Fibroblast of upper back skin (primary cell): ENCODE results near the gene POU3F3.

Source experiments
- DNase-seq: peaks from one replicate; pipeline ENCODE4 v3.0.0-alpha.2; 2013

Gene POU3F3

DNA sequence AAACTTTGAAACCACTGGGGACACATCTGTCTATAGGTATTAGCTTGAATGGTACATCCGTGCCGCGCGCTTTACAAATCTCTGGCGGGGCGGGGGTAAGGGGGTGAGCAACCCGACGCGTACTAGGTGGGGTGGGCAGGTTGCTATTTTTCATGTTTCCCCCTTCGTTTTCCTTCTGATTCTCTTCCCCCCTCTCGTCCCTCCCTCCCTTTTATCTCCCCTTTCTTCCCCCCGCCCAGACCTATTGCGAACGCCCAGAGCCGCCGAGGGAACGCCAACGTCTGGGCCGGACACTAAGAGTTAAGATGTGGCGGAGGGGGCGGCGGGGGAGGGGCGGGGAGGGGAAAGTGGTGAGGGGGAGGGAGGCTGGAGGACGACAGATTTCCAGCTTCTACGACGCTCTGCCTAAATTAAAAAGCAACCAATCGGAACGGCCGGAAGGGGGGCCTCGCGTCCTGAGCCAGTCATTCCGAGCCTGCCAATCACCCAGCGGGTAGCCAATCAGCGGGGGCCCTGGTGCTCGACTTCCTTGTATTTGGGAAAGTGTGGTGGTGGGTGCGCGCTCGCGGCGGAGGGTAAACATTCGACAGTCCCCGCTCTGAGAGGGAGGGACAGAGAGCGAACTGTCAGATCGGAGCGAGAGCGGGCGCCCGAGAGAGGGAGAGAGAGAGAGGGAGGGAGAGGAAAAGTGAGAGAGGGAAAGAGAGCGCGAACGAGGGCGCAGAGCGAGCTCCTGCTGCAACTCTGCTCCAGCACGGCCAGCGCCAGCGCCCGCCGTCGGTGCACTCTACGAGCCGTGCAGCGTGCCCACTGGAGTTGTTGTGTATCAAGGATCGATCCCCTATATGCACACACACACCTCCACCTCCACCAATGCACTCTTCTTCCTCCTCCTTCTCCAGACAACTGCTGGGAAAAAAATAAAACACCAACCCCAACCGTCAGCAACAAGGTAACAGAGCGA, at the start of gene POU3F3:
TSS of gene POU3F3 (plus strand) at position 582 of the 964 bp plus-strand sequence. CDS start 1,396 bp downstream, outside the sequence.
- peak; percentile 75 for DNase-seq

- no peak for DNase-seq
Measured at GRCh38 chr2:104804148-104804890, 49.6 kb upstream of the POU3F3 start.

- DNase-seq: peak; percentile 73
Measured at GRCh38 chr2:104812286-104812685, 41.6 kb upstream of the POU3F3 start.

DNA sequence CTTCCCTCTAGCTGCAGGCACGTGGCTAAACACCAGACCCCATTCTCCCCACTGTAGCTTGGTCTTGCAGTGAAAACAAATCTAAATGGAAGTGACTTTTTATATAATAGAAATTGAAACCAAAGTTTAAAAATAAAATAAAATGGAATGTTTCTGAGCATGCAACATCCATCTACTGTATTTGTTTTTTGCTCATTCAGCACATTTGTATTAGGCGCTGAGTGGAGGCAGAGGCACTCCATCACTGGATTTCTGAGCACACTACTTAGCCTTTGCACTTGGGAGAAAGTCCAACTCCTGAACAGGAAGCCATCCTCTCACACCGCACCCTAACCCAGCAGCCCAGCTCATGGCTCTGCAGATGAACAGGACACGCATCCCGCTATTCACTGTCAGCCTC, 37.8 kb upstream of the POU3F3 start:
- no peak for DNase-seq

GRCh38 chr2:104818264-104818663, 35.7 kb upstream of the POU3F3 start:
- no peak for DNase-seq

DNA sequence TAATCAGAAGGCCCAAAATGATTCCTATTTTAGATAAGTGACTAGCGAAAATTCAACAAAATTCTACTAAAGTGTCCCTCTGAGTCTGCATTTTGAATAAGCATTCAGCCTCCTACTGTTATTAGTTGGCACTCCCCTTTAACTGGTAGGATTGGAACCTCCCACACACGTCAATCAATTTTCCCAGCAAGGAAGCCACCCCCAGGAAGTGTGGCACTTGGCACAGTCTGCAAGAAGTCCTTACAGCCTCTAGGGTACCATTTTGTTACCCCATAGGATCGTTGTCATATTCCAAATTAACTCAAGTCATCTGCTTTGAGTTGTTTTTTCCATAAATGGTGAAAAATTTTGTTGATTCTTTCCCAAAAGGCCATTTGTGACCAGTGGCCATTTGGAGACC, 33.8 kb upstream of the POU3F3 start:
- no peak for DNase-seq

DNA sequence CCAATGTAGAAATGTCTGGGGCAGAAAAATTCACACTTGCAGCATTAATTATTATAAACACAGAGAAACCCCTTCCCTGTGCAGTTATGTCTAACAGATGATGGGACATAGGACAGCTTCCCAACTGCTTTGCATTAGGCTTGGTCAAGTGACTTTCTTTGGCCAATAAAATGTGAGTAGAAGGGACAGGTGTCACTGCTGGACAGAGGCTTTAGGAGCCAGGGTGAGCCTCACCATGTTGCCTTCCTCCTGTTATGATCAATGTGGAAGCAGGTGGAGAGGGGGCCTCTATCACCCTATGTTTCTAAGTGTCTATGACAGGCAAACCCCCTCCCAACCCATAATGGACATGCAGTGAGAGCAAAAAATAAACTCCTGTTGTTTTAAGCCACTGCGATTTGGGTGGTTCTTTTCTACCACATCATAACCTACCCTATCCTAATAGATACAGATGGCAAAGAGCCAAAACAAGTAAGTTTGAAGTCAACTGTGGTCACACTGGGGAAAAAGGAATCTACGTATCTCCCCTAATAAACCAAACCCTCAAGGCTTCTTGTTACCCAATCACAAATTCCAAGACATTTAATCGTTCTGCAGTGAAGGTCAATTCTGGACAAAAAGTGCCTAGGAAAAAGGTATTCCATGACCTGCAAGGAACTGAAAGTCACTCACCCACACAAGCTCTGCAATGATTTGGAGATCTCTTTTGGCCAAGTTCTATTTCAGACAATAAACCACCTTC, 28.6 kb upstream of the POU3F3 start:
- peak; percentile 27 for DNase-seq

GRCh38 chr2:104826016-104826415, 27.9 kb upstream of the POU3F3 start:
- DNase-seq: peak; percentile 13

- no peak for DNase-seq
Measured at GRCh38 chr2:104831742-104832141, 22.2 kb upstream of the POU3F3 start.

DNA sequence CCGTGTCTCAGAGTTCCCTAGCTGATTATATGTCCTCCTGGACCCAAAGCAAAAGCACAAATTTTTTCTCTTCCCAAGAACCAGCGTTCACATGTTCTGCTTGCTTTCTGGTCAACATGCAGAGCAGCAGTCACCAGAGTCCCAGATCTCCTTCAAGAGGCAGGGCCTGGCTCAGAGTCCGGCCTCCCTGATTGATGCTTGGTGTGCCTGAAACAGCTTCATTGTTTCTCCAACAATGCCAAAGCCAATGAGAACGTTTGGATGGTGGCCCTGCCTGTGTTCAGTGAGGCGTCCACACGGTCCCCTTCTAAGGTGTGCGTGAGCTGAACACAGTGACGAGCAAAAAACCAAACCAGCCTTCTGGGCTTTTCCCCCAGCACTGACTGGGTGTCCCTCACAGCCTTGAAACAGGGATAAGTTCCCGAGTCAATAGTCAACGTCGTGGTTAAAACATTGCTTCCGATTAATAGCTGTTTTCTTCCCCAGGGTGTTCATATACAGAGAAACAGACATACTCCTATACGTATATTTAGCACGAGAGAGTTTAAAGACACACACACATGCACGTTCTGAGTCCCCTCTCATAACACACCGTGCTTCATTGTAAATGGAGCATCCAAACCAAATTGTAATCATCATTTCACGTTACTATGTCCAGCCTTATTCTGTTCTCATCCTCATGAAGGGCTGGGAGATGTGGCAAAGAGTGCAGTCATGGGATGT, 19.3 kb upstream of the POU3F3 start:
- DNase-seq: no peak

DNA sequence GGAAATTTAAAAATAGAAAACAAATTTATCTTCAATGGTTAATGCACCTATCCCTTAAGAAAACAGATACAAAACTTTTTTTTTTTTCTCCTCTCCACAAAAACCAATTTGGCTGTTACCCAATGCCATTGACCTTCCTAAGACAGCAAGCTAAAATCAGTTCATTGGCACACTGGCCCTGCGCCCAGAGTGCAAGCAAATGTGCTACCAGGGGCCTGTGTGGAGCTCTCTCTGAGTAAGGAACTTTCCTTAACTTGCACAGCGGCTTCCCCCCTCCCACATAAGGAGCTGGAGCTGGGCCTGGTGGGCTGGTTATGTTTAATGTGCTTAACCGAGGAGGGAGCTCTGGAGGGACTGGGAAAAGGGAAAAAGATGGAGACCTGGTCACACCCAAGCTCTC, 17.6 kb upstream of the POU3F3 start:
- no peak for DNase-seq

GRCh38 chr2:104836841-104837240, 17.1 kb upstream of the POU3F3 start:
- DNase-seq: no peak

DNA sequence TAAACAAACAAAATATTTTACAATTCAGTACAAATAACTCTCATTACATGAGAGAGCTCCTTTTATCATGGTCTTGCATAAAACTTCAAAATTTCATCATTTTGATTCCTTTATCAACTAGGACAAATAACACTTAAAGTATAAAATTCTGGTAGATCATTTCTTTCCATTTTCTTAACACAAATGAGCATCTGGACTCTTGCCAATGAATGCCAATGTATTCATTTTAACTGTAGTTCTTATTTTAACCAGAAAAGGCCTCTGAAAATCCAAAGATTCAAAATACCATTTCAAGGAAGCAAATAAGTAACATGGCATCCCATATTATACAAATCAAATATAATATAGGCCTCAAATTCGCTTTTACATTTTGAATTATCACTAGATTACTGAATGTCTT, 13.8 kb upstream of the POU3F3 start:
- no peak for DNase-seq

GRCh38 chr2:104840893-104841585, 12.9 kb upstream of the POU3F3 start:
- no peak for DNase-seq

DNA sequence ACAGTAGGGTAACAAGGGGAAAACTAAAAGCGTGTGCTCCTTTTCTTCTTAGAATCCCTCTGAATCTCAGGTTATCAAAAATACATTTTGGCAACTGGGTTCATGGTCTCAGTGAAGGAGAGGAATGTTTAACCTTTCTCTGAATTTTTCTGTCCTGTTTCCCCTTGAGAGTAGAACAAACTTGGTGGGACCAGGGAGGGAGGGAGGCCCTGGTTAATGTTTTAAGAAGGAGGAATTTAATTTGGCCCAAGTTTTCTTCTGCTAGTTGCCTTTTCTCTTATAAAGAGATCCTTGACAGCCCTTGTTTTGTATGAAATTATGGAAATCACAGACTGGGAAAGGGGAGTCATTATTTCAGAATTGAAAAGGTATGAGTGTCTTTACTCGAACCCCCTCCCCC, 12.2 kb upstream of the POU3F3 start:
- DNase-seq: no peak

GRCh38 chr2:104844807-104845551, 8.9 kb upstream of the POU3F3 start:
- DNase-seq: no peak

- no peak for DNase-seq
Measured at GRCh38 chr2:104845552-104845931, 8.4 kb upstream of the POU3F3 start.

- no peak for DNase-seq
Measured at GRCh38 chr2:104845946-104846785, 7.7 kb upstream of the POU3F3 start.

DNA sequence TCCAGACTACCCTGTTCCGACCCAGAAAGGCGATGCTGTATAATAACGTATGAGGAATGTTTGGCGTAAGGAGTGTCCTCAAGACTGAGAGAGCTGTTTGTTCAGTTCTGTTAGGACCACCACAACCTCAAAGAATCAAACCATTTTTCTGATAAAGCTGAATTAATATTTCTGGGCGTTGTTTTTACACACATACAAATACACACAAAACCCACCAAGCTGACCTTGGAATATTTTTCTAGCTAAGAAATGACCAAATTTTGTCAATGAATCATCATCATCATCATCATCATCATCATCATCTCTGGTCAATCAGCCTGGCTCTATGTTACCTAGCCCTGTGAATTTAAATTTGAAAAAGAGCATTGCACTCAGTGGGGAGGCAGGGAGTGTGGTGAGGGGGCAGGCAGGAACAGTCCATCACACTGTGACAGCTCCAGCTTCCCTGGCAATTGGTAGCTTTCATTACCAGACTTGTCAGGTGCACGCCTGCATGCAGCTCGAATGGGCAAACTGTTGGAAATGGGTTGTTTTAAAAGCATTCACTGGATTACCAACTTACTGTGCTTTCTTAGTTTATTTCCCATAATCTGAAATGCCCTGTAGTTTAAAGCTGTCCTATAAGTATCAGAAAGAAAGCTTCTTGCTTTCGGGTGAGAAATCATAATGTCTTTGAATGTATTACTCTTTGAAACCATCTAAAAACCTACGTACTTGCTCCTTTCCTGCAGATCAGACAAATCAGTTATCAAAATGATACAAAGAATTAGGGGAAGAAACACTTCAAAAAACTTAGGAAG, 6.9 kb upstream of the POU3F3 start:
- DNase-seq: no peak
